NCI-H526 treated with DMSO at 0.1 percent for 48 hours (cell line): Measurements from ENCODE around the gene ZNF117.
"Not testable (repeated sequence)": the region's sequence is repeated elsewhere in the genome, so short reads cannot be mapped to it uniquely, and the experiment has no call there.

Source experiments
- DNase-seq: peaks from one replicate; lab custom pipeline; 2025; lab: John Stamatoyannopoulos, UW

Gene ZNF117

DNA sequence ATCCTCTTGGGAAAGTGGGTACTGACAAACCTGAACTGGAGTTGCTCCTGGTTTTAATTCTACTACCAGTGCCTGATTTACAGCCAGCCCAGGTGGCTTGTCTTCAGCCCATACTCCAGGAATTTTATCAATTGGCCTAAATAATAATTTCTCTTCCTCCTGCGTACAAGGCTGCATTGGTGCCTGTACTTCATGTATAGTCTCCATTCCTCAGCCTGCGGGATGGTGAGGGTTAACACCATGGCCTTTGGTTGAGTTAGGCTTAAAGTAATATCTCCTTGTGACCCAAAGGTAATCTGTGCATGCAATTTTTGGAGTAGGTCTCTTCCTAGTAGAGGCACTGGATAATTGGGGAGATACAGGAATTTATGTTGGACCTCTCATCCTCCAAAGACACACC lies 5.5 kb upstream of the ZNF117 start:
- DNase-seq = no peak

DNA sequence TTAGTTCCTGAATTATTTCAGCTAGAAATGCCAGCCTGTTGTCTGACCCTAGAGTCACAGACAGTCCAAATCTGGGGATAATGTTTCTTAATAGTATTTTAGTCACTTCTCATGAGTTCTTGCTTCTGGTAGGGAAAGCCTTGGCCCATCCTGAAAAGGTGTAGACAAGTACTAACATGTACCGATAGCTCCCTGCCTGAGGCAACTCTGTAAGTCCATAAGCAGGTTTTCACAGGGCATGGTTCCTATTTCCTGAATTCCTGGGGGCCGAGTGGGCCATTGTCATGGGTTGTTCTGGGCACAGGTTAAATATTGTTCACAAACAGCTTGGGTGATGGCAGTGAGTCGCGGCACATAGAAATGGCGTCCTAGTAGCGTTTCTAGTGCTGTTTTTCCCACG lies 3.1 kb upstream of the ZNF117 start:
- DNase-seq = no peak

DNA sequence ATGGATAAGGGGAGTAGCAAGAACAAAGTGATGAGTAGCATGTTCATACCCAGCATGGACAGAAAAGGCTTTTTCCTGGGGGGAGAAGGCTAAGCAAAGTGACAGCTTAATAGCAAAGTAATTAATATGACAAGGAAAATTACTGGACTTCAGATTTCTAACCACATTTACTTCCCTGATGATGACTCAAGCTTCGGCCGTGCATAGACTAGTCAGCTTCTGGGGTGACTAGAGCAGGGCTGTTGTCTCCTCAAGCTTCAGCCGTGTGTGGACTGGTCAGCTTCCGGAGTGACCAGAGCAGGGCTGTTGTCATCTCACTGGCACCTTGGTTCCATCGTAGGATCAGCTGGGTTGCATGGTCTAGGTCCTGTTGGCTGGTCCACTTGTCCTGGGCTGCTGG lies 2.1 kb upstream of the ZNF117 start:
- no peak for DNase-seq

DNA sequence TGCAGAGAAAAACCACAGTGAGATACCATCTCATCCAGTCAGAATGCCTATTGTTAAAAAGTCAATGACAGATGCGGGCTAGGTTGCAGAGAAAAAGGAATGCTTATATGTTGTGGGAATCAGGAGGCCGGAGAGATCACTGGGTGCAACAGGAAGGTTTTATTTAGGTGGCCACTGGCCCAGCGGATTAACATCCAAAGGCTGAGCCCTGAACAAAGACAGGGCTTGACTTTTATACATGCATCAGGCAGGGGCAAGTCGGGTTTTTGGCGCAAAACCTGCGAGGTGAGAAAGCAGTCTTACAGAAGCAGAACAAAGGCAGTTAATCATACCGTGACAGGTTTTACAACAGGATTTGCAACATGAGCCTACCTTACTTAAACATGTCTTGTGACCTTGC lies 620 bp downstream of the ZNF117 start:
- no peak for DNase-seq

DNA sequence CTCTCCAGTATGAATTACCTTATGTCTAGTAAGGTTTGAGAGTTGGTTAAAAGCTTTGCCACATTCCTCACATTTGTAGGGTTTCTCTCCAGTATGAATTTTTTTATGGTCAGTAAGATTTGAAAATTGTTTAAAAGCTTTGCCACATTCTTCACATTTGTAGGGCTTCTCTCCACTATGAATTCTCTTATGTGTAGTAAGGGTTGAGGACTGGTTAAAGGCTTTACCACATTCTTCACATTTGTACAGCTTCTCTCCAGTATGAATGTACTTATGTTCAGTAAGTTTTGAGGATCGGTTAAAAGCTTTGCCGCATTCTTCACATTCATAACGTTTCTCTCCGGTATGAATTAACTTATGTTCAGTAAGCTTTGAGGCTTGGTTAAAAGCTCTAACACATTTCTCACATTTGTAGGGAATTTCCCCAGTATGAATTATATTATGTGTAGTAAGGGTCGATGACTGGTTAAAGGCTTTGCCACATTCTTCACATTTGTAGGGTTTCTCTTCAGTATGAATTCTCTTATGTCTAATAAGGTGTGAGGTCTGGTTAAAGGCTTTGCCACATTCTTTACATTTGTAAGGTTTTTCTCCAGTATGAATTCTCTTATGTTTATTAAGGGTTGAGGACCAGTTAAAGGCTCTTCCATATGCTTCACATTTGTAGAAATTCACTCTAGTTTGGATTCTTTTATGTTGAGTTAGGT lies 12.2 kb downstream of the ZNF117 start:
- DNase-seq = no peak

DNA sequence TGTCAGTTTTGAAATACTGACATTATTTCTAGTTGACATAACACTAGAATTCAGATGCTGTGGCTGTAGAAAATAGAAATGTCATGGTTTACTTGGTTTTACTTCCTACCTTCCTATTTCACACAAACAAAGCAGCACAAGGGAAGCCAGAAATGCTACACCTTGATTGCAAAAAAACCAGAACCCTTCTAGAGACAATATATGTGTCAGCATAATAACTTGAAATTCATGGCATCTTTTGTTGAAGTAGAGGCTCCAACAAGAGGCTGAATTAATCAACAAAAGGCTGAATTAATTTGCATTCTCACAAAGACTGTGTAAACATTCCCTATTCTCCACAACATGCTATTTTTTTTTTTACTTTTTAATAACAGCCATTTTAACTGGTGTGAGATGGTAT lies 25.2 kb downstream of the ZNF117 start:
- no peak for DNase-seq

DNA sequence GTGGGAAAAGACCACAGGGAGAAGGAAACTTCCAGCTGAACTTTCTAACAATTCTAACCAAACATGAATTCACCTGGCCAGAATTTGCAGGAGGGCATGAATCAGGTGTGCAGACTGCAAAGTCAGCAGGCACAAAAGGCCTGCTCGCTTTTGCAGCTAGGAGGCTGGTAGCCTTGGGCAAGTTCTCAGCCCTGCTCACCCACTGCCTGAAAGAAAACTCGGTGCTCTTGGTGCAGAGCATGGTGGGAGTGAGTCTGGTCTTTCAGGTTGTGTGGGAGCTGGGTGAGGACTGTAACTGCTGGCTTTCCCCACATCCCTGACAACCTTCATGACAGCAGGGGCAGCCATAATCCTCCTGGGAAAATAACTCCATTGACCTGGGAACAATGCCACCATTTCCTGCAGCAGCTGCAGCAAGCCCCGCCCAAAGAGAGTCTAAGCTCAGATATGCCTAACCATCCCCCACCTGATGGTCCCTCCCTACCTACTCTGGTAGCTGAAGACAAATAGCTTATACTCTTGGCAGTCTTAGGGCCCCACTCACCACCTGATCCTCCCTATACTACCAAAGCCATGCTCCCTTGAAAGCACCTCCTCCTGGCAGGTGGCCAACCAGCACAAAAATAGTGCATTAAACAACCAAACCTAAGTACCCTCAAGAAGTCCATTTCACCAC lies 31.6 kb downstream of the ZNF117 start:
- no peak for DNase-seq

DNA sequence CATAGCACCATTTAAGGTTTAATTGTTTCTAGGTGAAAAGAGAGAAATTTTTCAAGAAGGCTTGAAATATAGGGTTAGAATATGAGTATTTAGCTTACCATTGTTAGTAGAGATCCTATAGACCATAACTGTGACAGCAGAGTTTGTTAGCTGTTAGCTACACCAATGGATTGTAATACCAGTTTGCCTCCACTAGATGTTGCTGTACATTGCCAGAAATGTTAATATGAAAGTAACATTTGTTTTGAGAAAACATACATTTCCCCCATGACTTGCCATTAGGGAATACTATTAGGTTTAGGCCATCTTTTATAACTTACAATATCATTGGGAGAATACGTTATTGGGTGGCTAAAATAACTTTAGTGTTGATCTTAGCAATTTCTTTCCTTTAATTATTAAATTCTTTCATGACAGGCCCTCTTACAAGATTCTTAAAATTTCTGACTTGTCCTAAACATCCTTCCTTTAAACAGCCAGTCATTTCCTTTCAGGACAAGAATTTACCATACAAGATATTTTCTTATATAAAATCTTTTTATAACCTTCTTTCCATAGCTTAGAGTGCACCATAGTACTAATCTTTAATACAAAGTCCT lies 39.5 kb downstream of the ZNF117 start:
- peak; percentile 6 for DNase-seq

DNA sequence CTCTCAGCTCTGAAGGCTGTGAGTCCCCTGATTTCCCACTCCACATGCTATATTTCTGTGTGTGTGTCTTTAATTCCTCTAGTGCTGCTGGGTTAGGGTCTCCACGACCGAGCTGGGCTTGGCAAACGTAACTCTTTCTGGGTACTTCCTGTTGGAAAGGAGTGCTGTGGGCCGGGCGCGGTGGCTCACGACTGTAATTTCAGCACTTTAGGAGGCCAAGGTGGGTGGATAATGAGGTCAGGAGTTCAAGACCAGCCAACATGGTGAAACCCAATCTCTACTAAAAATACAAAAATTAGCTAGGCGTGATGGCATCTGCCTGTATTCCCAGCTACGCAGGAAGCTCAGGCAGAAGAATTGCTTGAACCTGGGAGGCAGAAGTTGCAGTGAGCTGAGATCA lies 40.2 kb downstream of the ZNF117 start:
- not testable (repeated sequence) for DNase-seq

DNA sequence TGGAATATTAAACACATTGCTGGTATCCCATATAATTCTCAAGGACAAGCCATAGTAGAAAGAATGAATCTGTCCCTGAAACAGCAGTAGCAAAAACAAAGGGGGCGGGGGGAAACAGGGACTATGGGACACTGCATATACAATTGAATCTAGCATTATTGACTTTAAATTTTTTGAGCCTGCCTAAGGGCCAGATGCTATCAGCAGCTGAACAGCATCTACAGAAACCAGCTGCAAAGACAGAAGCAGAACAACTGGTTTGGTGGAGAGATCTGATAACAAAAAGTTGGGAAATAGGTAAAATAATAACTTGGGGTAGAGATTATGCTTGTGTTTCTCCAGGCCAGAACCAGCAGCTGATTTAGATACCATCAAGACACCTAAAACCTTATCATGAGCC lies 42.1 kb downstream of the ZNF117 start:
- not testable (repeated sequence) for DNase-seq

DNA sequence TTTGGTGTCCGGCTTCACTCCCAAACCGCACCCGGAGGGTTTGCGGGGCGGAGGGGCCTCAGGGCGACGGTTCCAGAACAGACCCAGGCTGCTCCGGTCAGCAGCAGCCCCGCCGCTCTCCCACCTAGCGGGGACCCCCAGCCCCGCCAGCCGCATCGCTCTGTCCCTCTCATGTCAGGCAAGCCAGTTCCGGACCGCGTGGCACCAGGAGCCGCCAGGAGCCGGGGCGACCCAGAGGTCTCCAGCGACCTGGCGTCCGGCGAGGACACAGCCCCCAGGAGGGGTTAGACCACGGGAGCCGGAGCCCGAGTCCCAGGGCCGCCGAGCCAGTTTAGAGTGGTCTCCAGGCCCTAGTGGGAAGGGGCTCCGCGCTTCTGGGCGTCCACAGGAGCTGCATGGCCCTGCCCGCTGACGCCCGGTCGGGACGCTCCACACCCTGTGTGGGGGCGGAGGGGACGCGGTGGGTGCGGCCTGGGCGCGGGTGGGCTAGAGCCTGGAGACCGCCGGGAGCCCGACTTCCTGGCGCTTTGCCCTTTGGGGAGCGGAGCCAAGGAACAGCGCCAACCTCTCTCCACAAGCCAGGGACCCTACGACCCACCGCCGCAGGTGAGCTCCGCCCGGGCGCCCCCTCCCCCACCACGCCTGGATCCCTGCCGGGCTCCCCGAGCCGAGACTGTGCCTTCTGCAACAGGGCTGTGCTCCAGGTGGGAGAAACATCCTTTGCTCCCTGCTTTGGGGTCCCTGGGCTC lies 43.4 kb downstream of the ZNF117 start:
- DNase-seq = peak; percentile 13

DNA sequence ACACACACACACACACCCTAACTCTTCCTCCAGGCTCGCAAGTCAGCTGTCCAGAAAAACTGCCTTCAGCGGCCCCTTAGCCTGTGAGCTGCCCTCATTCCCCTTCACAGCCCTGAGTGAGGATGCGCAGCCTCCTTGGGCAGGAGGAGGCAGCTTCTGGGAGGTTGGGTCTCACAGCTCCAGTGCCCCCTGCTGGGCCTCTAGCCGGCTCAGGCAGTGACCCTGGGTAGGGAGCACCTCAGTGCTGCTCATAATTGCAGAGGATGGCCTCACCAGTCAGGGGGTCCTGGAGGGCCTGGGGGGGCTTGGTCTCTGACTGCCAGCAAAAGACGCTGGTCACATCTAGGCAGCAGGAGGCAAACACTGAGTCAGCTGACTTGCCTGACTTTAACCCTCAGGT lies 44.1 kb downstream of the ZNF117 start:
- peak; percentile 15 for DNase-seq

DNA sequence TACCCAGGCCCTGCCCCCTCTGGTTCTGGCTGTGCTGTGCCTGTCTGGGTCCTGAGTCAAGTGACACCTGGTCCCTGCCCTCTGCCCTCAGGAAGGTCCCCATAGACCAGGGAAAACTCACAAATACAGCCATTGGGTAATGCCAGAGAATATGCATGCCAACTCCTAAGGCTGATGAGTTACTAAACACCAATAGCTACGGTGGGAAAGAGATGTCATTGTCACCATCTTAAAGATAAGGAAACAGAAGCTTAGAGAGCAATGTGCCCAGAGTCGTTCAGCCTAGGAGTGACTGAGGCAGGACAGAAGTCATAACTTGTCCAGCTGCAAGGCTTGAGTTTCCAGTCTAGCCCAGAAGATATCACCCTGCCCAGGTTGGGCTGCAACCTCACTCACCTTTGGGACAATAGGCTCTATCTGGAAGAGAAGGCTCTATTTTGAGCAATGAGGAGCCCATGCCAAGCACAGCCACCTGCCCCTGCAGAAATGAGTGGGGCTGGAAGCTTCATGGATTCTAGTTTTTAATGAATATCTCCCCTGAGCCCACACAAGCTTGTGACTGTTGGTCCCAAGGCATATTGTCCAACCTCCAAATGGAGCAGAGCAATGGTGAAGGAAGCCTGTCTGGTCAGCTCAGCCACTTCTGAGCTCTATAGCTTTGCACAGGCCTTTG lies 45.2 kb downstream of the ZNF117 start:
- DNase-seq = no peak

DNA sequence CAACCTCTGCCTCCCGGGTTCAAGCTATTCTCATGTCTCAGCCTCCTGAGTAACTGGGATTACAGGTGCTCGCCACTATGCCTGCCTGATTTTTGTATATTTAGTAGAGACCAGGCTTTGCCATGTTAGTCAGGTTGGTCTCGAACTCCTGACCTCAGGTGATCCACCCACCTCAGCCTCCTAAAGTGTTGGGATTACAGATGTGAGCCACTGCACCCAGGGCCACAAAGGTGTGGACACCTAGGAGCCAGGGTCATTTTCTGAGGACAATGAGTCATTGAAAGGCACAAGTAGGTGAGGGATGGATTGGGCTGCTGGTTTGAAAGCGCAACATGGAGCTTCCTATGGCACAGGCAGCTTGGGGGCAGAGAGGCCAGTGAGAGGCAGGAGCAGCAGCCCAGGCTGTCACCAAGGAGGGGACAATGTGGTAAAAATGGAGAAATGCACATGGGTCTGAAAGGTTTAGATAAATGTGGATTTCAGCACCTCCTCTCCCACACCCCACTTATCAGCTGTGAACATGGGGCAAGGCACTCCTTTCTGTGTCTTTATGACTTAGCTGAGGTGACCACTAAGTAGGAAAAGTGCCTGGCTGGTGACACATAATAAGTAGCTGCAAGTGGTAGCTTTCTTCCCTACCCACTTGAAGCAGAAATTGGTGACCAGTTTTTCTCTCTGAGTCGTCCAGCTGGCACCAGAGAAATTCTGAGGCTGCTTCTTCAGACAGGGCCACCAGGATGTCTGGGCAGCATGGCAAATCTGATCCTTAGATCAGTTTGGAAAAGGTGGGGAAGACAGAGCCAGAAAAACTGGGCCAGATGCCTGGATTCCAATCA lies 46.0 kb downstream of the ZNF117 start:
- not testable (repeated sequence) for DNase-seq

DNA sequence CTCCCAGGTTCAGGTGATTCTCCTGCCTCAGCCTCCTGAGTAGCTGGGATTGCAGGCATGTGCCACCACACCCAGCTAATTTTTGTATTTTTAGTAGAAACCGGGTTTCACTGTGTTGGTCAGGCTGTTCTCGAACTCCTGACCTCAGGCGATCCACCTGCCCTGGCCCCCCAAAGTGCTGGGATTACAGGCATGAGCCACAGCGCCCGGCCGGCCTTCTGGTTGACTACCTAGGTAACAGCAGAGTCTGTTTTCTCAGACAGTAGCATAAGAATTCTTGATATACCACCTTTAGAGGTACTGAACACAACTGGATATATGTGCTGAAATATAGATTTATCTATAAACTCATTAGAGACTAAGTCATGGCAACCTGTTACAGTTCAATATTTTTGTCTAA lies 50.8 kb downstream of the ZNF117 start:
- DNase-seq = not testable (repeated sequence)

DNA sequence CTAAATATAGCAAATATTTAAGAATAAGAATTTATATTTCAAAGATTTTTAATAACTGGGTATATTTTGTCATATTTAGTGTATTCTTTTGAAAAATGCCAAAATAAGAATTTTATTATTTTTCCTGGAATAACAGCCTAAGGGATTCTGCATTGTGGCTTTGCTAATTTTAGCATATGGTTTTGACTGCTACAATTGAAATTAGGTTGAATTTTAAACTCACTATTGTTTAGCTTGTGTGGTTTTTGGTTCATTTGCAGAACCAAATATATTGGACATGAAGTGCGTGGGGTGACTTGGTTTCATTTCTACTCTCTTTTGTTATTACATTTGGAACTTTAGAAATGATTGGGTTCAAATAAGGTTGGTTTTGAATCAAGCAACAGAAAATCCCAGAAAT lies 52.3 kb downstream of the ZNF117 start:
- DNase-seq = no peak

DNA sequence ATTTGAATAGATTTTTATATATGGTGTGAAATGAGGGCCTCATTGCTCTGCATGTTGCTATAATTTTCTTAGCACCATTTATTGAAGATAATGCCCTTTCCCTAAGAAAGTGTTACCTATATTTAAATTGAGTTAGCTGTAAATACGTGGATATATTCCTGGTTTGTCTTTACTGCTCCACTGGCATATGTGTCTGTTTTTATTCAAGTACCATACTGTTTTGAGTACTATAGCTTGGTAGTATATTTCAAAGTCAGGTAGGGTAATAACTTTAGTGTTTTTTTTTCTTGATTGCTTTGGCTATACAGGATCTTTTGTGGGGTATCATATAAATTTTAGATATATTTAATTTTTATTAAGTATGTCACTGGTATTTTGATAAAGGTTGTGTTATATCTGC lies 56.4 kb downstream of the ZNF117 start:
- no peak for DNase-seq

DNA sequence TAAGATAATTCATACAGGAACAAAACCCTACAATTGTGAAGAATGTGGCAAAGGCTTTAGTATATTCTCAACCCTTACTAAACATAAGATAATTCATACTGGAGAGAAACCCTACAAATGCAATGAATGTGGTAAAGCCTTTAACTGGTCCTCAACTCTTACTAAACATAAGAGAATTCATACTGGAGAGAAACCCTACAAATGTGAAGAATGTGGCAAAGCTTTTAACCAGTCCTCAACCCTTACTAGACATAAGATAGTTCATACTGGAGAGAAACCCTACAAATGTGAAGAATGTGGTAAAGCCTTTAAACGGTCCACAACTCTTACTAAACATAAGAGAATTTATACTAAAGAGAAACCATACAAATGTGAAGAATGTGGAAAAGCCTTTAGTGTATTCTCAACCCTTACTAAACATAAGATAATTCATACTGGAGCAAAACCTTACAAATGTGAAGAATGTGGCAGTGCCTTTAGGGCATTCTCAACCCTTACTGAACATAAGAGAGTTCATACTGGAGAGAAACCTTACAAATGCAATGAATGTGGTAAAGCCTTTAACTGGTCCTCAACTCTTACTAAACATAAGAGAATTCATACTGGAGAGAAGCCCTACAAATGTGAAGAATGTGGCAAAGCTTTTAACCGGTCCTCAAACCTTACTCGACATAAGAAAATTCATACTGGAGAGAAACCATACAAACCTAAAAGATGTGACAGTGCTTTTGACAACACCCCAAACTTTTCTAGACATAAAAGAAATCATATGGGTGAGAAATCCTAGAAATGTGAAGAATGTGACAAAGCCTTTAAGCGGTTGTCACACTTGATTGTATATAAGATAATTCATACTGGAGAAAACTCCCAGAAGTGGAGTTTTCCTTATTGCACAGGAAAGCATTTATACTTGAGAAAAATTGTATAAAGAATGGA lies 62.3 kb downstream of the ZNF117 start:
- not testable (repeated sequence) for DNase-seq
